Stimulated activated CD8-positive, alpha-beta memory T cell treated with anti-CD3 and anti-CD28 coated beads, Interleukin-12 subunit alpha, Interleukin-12 subunit beta, amount 100 ng/mL, for 24 hours (primary cell): ENCODE measurements around the gene ZNF106.

ENCODE experiments used
- DNase-seq: peaks from one replicate; pipeline ENCODE4 v3.0.0-alpha.2; 2020; ENCODE audit errors: extremely low read depth

The ZNF106 gene

GRCh38 chr15:42474827-42475226 is 16.1 kb downstream of the ZNF106 start:
- no peak for DNase-seq

- no peak for DNase-seq
These were observed 19.9 kb downstream of the ZNF106 start for GRCh38 chr15:42471002-42471401.

GRCh38 chr15:42465520-42466259 is 25.3 kb downstream of the ZNF106 start:
- no peak for DNase-seq

- no peak for DNase-seq
These were observed 29.7 kb downstream of the ZNF106 start for GRCh38 chr15:42461261-42461660.

GRCh38 chr15:42457445-42458442 is 33.2 kb downstream of the ZNF106 start:
- DNase-seq: no peak

- DNase-seq: no peak
These were observed 34.0 kb downstream of the ZNF106 start for GRCh38 chr15:42456971-42457370.

- no peak for DNase-seq
These were observed 34.4 kb downstream of the ZNF106 start for GRCh38 chr15:42456531-42456930.

GRCh38 chr15:42453826-42454225 is 37.1 kb downstream of the ZNF106 start:
- DNase-seq: no peak

- DNase-seq: no peak
These were observed 40.5 kb downstream of the ZNF106 start for GRCh38 chr15:42450425-42450790.

- no peak for DNase-seq
These were observed 41.0 kb downstream of the ZNF106 start for GRCh38 chr15:42449770-42450424.

GRCh38 chr15:42448281-42448680 is 42.7 kb downstream of the ZNF106 start:
- DNase-seq: no peak

GRCh38 chr15:42447599-42447998 is 43.3 kb downstream of the ZNF106 start:
- DNase-seq: no peak

GRCh38 chr15:42445551-42445950 is 45.4 kb downstream of the ZNF106 start:
- no peak for DNase-seq

GRCh38 chr15:42444415-42445063 is 46.4 kb downstream of the ZNF106 start:
- DNase-seq: no peak

GRCh38 chr15:42427429-42428223 is 63.3 kb downstream of the ZNF106 start:
- DNase-seq: no peak

- no peak for DNase-seq
These were observed 69.6 kb downstream of the ZNF106 start for GRCh38 chr15:42421376-42421775.

GRCh38 chr15:42419369-42419768 is 71.6 kb downstream of the ZNF106 start:
- no peak for DNase-seq

GRCh38 chr15:42413920-42414319 is 77.0 kb downstream of the ZNF106 start:
- DNase-seq: no peak

GRCh38 chr15:42411884-42412283 is 79.1 kb downstream of the ZNF106 start:
- DNase-seq: no peak

GRCh38 chr15:42409011-42409410 is 81.9 kb downstream of the ZNF106 start:
- no peak for DNase-seq

GRCh38 chr15:42408178-42408577 is 82.8 kb downstream of the ZNF106 start:
- no peak for DNase-seq
